Sciatic nerve (tissue), 2 donors: ENCODE data around the gene RBSN. TPM values are rescaled to one million over a fixed set of nuclear protein-coding genes. Genes with fewer than 3 reads are reported as not detected.

Experiments
- ATAC-seq: fragments of 200-7000 bp; cut with Tn5 transposase; one replicate; pipeline ENCODE4 v1.9.1; 2020; ENCODE audit warnings: mild to moderate bottlenecking, moderate library complexity
- DNase-seq: peaks from one replicate; pipeline ENCODE4 v3.0.0-alpha.2; 2020; ENCODE audit warnings: low spot score
- intact Hi-C: fragments of 100-400 bp; cut with DNase I; formaldehyde crosslinking; loops from one replicate; pipeline ENCODE4 v1.14.2; 2022
- total RNA-seq: library from RNA; stranded (reverse); fragmentation: NEBNext Ultra II Directional; extraction: Animal tissue kit (Norgen Biotek cat#: 25700); gene quantifications from one replicate; pipeline ENCODE4 v1.2.1, GENCODE V29; 2021
- donor health status: DM: no; HTN: no; CAD: no.
- donor health status: DM: no; HTN: no; CAD: no.

Gene RBSN
- total RNA-seq, 1 donor from 2014 or later: 38.9 TPM

DNA sequence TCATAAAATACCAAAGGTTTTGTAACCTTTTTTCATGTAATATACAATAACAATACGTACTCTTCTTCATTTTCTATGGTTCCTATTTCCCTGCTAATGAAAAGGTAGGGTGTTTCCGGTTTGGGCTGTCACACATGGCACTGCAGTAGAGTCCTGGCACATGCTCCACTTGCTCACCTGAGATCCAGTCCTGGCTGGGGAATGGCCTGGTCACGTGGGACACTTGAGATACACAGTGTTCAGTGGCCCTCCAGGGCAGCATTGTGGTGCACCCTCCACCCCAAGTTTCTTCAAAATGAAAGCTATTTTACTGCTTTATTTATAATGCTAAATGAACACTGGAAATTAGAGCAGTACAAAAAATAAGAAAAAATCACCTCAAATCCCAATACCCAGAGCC lies 57.0 kb downstream of the RBSN start:
- ATAC-seq (no peak), DNase-seq (no peak)
- intact Hi-C loops: no loop called here

GRCh38 chr3:15040844-15041243 lies 58.1 kb downstream of the RBSN start:
- ATAC-seq: no peak
- intact Hi-C loops: no loop called here
- DNase-seq: no peak

- DNase-seq: no peak
- intact Hi-C loops: no loop called here
- ATAC-seq: no peak
Measured at GRCh38 chr3:15038306-15038705, 60.6 kb downstream of the RBSN start.

- DNase-seq: no peak
- intact Hi-C loops: no loop called here
- no peak for ATAC-seq
Measured at GRCh38 chr3:15033103-15033502, 65.8 kb downstream of the RBSN start.

GRCh38 chr3:15032650-15033049 lies 66.3 kb downstream of the RBSN start:
- intact Hi-C loops: no loop called here
- DNase-seq (no peak), ATAC-seq (no peak)

GRCh38 chr3:15029625-15030024 lies 69.3 kb downstream of the RBSN start:
- intact Hi-C loops: no loop called here
- ATAC-seq: no peak
- no peak for DNase-seq

DNA sequence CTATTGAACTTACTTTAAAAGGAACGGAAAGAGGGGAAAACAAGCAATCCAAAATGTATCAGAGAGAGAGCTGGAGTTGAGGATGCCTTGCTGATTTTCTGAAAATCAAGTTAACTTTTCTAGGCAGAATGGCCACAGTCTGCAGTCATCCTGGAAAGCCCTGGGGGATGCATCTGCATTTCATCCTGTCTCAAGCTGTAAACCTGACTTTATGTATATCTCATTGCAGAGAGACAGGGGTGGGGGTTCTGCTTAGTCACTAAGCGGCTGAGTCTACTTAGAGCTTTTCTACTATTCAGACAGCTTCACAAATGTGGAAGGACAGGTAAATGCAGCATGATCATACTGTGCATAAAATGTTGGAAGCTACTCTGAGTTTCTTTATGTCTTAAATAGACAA lies 75.2 kb downstream of the RBSN start:
- intact Hi-C loops: no loop called here
- DNase-seq (no peak), ATAC-seq (no peak)

DNA sequence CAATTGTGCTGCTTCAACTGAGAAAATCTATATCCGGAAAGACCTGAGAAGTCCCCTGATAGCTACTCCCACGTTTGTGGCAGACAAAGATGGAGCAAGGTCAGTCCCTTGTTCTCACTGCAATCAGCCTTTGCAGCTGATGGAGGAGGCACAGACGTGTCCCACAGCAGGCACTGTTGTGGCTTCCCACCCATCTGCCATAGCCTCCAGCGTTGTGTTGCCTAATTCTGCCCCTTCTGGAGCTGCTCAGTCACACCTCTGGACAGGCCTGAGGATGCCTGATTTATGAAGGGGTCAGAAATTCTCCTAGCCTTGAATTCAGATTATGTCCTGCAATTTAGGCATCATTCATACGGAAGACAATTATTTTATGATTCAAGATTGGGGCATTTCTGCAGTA lies 75.7 kb downstream of the RBSN start:
- DNase-seq: no peak
- ATAC-seq: no peak
- intact Hi-C loops: no loop called here

Other genes starting within 250 kb of the RBSN start
- gene NR2C2, start 151.6 kb downstream of the RBSN start, total RNA-seq: 56.6 TPM
- gene MRPS25, start 33.8 kb downstream of the RBSN start, total RNA-seq: 48.9 TPM
- gene CAPN7, start 107.1 kb upstream of the RBSN start, total RNA-seq: 68.4 TPM
- 143 TPM for gene SH3BP5, start 233.4 kb upstream of the RBSN start, total RNA-seq